ENCODE measurements around the gene KLHL29.

GRCh38 chr2:23605236-23605635 lies 220.3 kb downstream of the KLHL29 start:
- no peak for TF ChIP-seq TAF1 (IDR thresholded peaks at IDR 0.05; ENCODE audit: borderline replicate concordance, insufficient read depth, low read length)
- no peak for TF ChIP-seq POLR2AphosphoS5 (IDR thresholded peaks at IDR 0.05; ENCODE audit: low read depth, low read length)
- no peak for TF ChIP-seq SIN3A (IDR thresholded peaks at IDR 0.05; ENCODE audit: borderline replicate concordance, insufficient read depth, low read length)
- TF ChIP-seq REST (IDR thresholded peaks at IDR 0.05; ENCODE audit: insufficient read depth in 1 of 2, low read depth in 2 of 2, low read length in 2 of 2) = no peak
